HFFc6 (cell line): ENCODE data around the gene WFDC1. TPM values are rescaled to one million over a fixed set of nuclear protein-coding genes. Genes with fewer than 3 reads are reported as not detected.
"Not testable (repeated sequence)": the region's sequence is repeated elsewhere in the genome, so short reads cannot be mapped to it uniquely, and the experiment has no call there.

ENCODE experiments used
- DNase-seq: peaks from one replicate; pipeline ENCODE4 v3.0.0-alpha.2; 2018
- H3K27ac Mint-ChIP-seq: 2 replicates; pipeline ENCODE4 v1.8.0; 2020; ENCODE audit warnings: mild to moderate bottlenecking, mixed read lengths
- H3K27me3 Mint-ChIP-seq: 2 replicates; pipeline ENCODE4 v1.8.0; 2021; ENCODE audit warnings: mild to moderate bottlenecking, moderate library complexity, mixed read lengths; ENCODE audit not compliant: insufficient read depth
- H3K36me3 Mint-ChIP-seq: 2 replicates; pipeline ENCODE4 v1.8.0; 2021; ENCODE audit warnings: low read depth, mixed read lengths
- H3K4me1 Mint-ChIP-seq: 2 replicates; pipeline ENCODE4 v1.8.0; 2020; ENCODE audit warnings: low read depth, mixed read lengths
- H3K4me3 Mint-ChIP-seq: 2 replicates; pipeline ENCODE4 v1.8.0; 2020; ENCODE audit warnings: mild to moderate bottlenecking, moderate library complexity, mixed read lengths
- H3K9me3 Mint-ChIP-seq: 2 replicates; pipeline ENCODE4 v1.8.0; 2020; ENCODE audit warnings: mild to moderate bottlenecking, mixed read lengths
- total RNA-seq, 6 experiments: library from RNA; stranded (reverse); fragmentation: NEBNext Ultra II Directional; extraction: Animal tissue kit (Norgen Biotek cat#: 25700); gene quantifications; 2 replicates in 1 of 6; 3 replicates in 5 of 6; pipeline ENCODE4 v1.2.3, GENCODE V29; 2021
- TF ChIP-seq, protein P1 (sequence below): fragments of 200-600 bp; sonication (generic); IDR thresholded peaks from 2 replicates; pipeline ENCODE4 v1.5.0; 2021; ENCODE audit warnings: antibody characterized with exemption, mild to moderate bottlenecking

WFDC1 gene
- total RNA-seq, 6 experiments from 2014 or later, result 2.4 to 34.5 (median 2.8) TPM

DNA sequence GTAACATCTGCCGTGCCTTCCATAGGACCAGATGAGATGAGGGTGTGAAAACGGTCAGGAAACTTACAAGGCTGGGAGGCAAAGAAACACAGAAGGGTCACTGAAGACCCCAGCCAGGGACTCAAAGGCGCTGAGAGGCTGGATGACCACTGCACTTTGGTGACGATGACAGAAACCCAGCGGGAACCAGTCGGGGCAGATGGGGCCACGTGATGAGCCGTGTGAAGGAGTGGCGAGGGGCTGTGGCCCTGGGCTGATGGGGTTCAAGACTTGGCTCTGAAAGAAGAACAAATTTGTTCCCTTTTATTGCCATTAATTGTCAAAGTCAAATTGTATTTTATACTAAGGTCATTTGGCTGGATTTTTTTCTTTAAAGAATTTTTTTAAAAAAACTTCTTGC is 45.1 kb downstream of the WFDC1 start:
- Mint-ChIP-seq H3K9me3 (peaks cover 10% of the 10 kb centered on the region), H3K27ac (no peak overlapping the region), H3K4me3 (no peak overlapping the region), H3K36me3 (peaks cover 8% of the 10 kb centered on the region), H3K27me3 (peaks cover 45% of the 10 kb centered on the region), H3K4me1 (no peaks in the 10 kb centered on the region)
- DNase-seq, result no peak
- TF ChIP-seq, protein P1, sequence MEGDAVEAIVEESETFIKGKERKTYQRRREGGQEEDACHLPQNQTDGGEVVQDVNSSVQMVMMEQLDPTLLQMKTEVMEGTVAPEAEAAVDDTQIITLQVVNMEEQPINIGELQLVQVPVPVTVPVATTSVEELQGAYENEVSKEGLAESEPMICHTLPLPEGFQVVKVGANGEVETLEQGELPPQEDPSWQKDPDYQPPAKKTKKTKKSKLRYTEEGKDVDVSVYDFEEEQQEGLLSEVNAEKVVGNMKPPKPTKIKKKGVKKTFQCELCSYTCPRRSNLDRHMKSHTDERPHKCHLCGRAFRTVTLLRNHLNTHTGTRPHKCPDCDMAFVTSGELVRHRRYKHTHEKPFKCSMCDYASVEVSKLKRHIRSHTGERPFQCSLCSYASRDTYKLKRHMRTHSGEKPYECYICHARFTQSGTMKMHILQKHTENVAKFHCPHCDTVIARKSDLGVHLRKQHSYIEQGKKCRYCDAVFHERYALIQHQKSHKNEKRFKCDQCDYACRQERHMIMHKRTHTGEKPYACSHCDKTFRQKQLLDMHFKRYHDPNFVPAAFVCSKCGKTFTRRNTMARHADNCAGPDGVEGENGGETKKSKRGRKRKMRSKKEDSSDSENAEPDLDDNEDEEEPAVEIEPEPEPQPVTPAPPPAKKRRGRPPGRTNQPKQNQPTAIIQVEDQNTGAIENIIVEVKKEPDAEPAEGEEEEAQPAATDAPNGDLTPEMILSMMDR, result no peak

DNA sequence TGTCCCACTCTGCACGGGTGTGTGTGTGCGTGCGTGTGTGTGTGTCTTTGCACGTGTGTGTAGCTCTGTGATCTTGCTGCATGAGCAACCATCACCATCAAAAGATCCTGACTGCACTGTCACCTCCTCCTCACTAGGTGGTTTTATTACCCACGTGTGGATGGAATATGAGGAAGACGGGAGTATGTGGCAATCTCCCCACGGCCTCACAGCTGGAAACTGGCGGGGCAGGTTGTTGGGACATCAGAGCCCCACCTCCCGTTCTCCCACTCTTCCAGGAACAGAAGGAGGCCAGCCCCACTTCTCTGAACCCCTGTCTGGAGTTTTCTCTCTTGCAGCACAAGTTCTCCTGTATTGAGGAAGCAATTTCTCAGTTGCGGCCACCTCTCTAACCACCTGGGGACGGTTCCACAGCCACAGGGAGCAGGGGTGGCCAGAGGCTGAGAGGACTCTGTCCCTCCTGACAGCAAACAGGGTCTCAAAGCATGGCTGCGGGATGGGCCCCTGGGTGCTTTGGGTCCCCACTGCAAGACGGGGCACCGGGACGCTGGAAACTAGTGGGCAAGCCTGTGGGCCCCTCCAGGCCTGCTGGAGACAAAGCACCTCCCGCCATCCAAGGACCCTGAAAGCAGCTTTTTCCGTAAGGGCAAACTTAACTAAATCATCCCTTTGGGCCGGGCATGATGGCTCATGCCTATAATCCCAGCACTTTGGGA is 45.8 kb downstream of the WFDC1 start:
- peaks cover 10% of the 10 kb centered on the region for H3K9me3 Mint-ChIP-seq
- peaks cover 8% of the 10 kb centered on the region for H3K36me3 Mint-ChIP-seq
- TF ChIP-seq, protein P1, result no peak
- DNase-seq, result no peak
- no peak overlapping the region for H3K4me3 Mint-ChIP-seq
- H3K27ac Mint-ChIP-seq, result no peak overlapping the region
- no peaks in the 10 kb centered on the region for H3K4me1 Mint-ChIP-seq
- peaks cover 48% of the 10 kb centered on the region for H3K27me3 Mint-ChIP-seq

- H3K4me3 Mint-ChIP-seq, result no peak overlapping the region
- H3K36me3 Mint-ChIP-seq, result peaks cover 8% of the 10 kb centered on the region
- TF ChIP-seq, protein P1, result no peak
- no peak overlapping the region for H3K27ac Mint-ChIP-seq
- peaks cover 10% of the 10 kb centered on the region for H3K9me3 Mint-ChIP-seq
- no peak for DNase-seq
- peaks cover 56% of the 10 kb centered on the region for H3K27me3 Mint-ChIP-seq
- no peaks in the 10 kb centered on the region for H3K4me1 Mint-ChIP-seq
Observed at GRCh38 chr16:84341528-84342295, 47.0 kb downstream of the WFDC1 start.

- not testable (repeated sequence) for H3K27ac Mint-ChIP-seq, H3K9me3 Mint-ChIP-seq, H3K4me3 Mint-ChIP-seq, DNase-seq, H3K4me1 Mint-ChIP-seq, H3K36me3 Mint-ChIP-seq
- peaks cover 56% of the 10 kb centered on the region for H3K27me3 Mint-ChIP-seq
Observed at GRCh38 chr16:84343800-84344199, 49.1 kb downstream of the WFDC1 start.

DNA sequence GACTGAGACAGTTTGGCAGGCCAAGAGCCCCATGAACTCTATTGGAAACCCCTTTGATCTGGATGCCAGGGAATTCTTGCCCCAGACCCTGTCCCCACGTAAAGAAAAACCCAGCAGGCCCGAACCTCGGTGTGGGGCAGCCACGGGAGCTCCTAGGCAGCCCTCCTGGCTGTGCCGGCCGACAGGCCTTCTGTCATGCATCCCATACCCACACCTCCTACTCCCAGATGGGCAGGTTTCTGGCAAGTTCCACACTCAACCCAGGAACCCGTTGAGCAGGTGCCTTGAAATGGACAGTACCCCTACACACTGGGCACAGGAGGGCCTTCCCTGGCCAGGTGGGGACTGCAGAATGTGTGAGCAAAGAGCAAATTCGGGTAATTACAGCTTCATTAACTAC is 50.1 kb downstream of the WFDC1 start:
- TF ChIP-seq, protein P1, result no peak
- H3K4me3 Mint-ChIP-seq, result no peak overlapping the region
- DNase-seq, result no peak
- no peaks in the 10 kb centered on the region for H3K36me3 Mint-ChIP-seq
- peaks cover 56% of the 10 kb centered on the region for H3K27me3 Mint-ChIP-seq
- H3K9me3 Mint-ChIP-seq, result no peaks in the 10 kb centered on the region
- no peaks in the 10 kb centered on the region for H3K4me1 Mint-ChIP-seq
- no peak overlapping the region for H3K27ac Mint-ChIP-seq

- Mint-ChIP-seq H3K36me3 (no peaks in the 10 kb centered on the region), H3K27ac (no peak overlapping the region), H3K9me3 (no peaks in the 10 kb centered on the region), H3K27me3 (peaks cover 46% of the 10 kb centered on the region), H3K4me1 (no peaks in the 10 kb centered on the region), H3K4me3 (no peak overlapping the region)
- TF ChIP-seq, protein P1, result no peak
- DNase-seq, result no peak
Observed at GRCh38 chr16:84347161-84347560, 52.5 kb downstream of the WFDC1 start.
